SKM-1 (cell line): ENCODE results near the gene NTSR1.

Source experiments
- DNase-seq: peaks from one replicate; lab custom pipeline; 2025; ENCODE audit not compliant: unreplicated experiment; lab: John Stamatoyannopoulos, UW

NTSR1 gene

GRCh38 chr20:62780204-62780603, 71.6 kb downstream of the NTSR1 start:
- DNase-seq = no peak

DNA sequence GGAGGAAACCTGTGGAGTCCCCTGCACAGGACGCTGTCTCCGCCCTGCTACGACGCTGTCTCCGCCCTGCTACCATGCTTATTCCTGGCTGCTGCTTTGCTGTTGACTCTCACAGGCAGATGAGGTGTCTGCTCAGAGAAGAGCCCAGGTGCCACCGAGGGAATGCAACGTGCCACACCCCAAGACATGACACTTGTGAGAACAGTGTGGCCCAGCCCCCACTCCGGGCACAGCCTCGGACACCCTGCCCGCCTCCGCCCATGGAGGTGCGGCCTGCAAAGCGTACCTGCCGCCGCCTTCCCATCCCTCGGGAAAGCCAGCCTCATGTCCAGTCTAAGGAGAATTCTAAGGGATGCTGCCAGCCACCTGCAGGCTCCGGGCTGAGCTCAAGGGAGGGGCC, 72.1 kb downstream of the NTSR1 start:
- DNase-seq = no peak

- no peak for DNase-seq
Measured at GRCh38 chr20:62782149-62782892, 73.7 kb downstream of the NTSR1 start.

DNA sequence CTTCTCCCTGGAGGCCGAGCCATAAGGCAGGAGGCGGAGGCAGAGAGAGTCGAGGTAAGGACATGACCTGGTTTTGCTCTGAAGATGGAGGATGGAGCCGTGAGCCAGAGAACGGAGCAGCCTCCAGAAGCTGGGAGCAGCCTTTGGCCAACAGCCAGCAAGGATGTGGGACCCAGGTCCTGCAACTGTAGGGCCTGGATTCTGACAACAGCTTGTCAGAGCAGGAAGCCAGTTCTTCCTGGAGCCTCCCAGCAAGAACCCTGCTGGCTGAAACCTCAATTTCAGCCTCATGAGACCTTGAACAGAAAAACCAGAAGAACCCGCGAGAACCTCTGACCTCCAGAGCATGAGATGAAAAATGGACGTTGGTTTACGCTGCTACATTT, 74.2 kb downstream of the NTSR1 start:
- DNase-seq = no peak

DNA sequence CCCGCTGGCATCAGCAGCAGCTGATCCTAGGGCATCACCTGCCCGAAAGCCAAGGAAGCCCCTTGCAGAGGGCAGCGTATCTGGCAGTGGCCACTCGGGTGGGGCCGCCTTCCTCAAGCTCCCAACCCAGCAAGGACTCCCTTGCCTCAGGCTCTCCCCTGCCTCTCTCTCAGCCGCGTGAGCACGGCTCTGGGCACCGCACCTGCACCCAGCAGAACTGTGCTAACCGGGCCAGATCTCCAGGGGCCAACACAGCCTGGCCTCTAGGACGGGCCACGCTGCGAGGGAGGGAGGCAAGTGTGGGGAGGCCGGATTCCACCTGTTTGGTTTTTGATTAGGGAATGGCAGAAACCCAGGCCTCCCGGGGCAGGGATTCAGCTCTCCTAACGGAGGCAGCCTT, 75.9 kb downstream of the NTSR1 start:
- DNase-seq = no peak

GRCh38 chr20:62785393-62785792, 76.8 kb downstream of the NTSR1 start:
- no peak for DNase-seq

- no peak for DNase-seq
Measured at GRCh38 chr20:62786157-62786556, 77.5 kb downstream of the NTSR1 start.

GRCh38 chr20:62787321-62787720, 78.7 kb downstream of the NTSR1 start:
- DNase-seq = no peak

- peak; percentile 38 for DNase-seq
Measured at GRCh38 chr20:62787866-62788265, 79.2 kb downstream of the NTSR1 start.

DNA sequence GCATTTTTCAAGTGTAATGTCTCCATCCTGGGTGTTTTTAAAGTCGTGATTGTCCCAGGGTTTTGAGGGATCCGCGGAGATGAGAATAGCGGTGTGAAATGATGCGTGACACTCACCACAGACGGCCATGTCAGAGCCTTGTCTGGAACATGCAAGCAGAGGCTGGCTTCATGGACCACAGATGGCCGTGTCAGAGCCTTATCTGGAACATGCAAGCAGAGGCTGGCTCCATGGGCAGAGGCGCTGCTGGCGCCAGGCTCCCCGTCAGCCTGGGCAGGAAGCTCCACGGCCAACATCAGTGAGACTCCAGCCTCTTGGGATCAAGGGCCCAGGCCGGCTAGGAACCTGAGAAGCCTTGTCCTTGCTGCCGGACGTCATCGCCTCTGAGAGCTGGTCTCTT, 80.0 kb downstream of the NTSR1 start:
- no peak for DNase-seq

GRCh38 chr20:62790075-62790474, 81.4 kb downstream of the NTSR1 start:
- no peak for DNase-seq

GRCh38 chr20:62791301-62792181, 82.9 kb downstream of the NTSR1 start:
- peak; percentile 93 for DNase-seq

DNA sequence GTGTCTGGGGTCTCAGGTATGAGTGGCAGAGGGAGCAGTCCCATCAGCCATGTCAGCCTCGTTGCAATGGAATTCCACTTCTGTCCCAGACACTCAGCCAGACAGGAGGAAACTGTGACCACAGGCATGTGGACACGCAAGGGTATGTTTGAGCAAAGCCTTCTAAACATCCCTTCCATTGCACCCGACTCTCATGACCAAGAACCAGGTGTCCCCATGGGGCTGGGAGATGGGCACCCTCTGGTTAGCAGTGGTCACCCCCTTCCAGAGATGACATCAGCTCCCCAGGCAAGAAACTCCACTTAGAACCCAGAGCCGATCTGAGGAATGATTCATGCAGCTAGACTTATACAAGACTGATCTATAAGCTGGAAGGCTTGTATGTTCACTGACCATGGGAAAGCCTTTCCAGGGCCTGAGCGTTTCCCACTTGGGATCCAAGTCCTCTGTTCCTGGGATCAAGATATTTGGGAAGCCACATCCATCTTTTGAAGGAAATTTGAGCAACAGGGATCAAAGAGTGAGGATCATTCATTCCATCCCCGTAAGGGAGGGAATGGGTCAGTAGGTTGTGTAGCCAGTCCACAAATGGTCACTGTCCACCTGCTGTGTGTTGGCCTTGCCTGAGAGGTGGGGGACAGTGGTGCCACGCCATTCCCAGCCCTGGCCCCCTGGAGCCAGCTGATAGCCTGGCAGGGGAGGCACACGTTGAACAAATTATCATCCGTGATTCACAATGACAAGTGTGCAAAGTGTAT, 83.7 kb downstream of the NTSR1 start:
- DNase-seq = no peak

GRCh38 chr20:62792940-62793756, 84.5 kb downstream of the NTSR1 start:
- no peak for DNase-seq

DNA sequence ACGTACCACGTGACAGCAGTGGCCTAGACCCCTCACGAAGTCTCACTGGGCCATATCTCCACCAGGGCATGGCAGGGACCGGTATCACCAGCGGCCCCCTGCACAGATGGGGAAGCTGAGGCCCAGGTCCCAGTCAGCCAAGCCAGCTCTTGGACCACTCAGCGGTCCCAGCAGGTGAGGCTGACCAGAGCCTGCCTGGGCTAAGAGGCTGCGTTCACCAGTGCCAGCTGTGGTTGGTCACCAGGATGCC, 85.0 kb downstream of the NTSR1 start:
- no peak for DNase-seq

- peak; percentile 74 for DNase-seq
Measured at GRCh38 chr20:62794007-62794724, 85.5 kb downstream of the NTSR1 start.

GRCh38 chr20:62795023-62795761, 86.6 kb downstream of the NTSR1 start:
- no peak for DNase-seq

- DNase-seq = no peak
Measured at GRCh38 chr20:62796699-62797491, 88.3 kb downstream of the NTSR1 start.
